ENCODE measurements around the gene RBM19.
"Not testable (repeated sequence)": the region's sequence is repeated elsewhere in the genome, so short reads cannot be mapped to it uniquely, and the experiment has no call there.

The RBM19 gene

GRCh38 chr12:113909776-113910420 is 56.2 kb downstream of the RBM19 start:
- FAIRE-seq: no peak

GRCh38 chr12:113908584-113909100 is 57.5 kb downstream of the RBM19 start:
- FAIRE-seq (no peak), DNase-seq (ENCODE audit: extremely low spot score, insufficient read length, low read depth) (no peak)

More at GRCh38 chr12:113909776-113910420, 56.2 kb downstream of the RBM19 start:
- DNase-seq (ENCODE audit: extremely low spot score, insufficient read length, low read depth): no peak

GRCh38 chr12:113907446-113908180 is 58.5 kb downstream of the RBM19 start:
- DNase-seq (ENCODE audit: extremely low spot score, insufficient read length, low read depth) (no peak), FAIRE-seq (no peak)

- no peak for FAIRE-seq
- no peak for DNase-seq (ENCODE audit: extremely low spot score, insufficient read length, low read depth)
Observed at GRCh38 chr12:113906411-113907200, 59.5 kb downstream of the RBM19 start.

DNA sequence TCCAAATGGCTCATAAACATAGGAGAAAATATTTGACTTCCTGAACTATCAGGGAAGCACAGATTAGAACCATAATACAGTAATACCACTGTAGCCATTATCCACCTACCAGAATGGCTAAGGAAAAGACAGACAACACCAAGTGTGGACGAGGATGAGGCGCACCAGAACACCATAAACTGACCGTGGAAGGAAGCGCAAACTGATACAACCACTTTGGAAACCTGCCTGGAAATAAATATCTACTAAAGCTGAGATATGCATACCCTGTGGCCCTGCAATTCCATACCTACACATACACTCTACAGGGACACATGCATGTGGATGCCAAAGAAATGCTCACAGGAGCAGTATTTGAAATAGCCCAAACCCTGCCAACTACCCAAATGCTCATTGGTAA is 60.3 kb downstream of the RBM19 start:
- DNase-seq (ENCODE audit: extremely low spot score, insufficient read length, low read depth): no peak
- no peak for FAIRE-seq

GRCh38 chr12:113903381-113903863 is 62.7 kb downstream of the RBM19 start:
- FAIRE-seq (no peak), DNase-seq (ENCODE audit: extremely low spot score, insufficient read length, low read depth) (no peak)

DNA sequence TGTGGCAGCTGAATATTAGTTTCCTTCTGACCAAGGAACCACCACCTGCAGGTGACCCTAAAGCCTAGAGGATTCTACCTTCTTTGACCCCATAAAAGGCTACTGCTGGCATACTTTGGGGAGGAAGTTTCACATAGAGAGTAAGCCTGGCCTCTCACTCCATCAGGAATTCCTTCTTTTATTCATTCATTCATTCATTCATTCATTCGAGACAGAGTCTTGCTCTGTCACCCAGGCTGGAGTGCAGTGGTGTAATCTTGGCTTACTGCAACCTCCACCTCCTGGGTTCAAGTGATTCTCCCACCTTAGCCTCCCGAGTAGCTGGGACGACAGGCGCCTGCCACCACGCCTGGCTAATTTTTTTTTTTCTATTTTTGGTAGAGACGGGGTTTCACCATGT is 64.8 kb downstream of the RBM19 start:
- DNase-seq (ENCODE audit: extremely low spot score, insufficient read length, low read depth); FAIRE-seq: not testable (repeated sequence)

DNA sequence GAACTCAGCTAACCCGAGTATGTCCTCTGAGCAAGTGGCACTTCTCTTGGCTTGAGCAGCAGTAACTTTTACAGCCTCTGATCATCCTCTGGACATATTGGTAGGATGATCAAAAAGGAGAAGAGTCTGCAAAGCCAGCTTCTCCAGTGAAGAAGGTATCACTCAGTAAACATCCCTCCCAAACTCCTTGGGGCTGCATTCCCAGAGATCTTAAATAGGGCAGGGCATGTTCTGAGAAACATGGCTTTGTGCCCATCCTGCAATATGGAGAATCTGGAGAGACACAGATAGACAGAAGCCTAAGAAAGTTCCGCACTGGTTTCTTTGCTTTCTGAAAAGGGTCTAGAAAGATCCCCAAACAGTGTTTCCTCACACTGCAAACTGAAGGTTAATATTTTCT is 65.4 kb downstream of the RBM19 start:
- FAIRE-seq: no peak
- DNase-seq (ENCODE audit: extremely low spot score, insufficient read length, low read depth): no peak

GRCh38 chr12:113899561-113900471 is 66.3 kb downstream of the RBM19 start:
- DNase-seq (ENCODE audit: extremely low spot score, insufficient read length, low read depth): no peak
- FAIRE-seq: no peak

- FAIRE-seq: no peak
- no peak for DNase-seq (ENCODE audit: extremely low spot score, insufficient read length, low read depth)
Observed at GRCh38 chr12:113899042-113899560, 67.0 kb downstream of the RBM19 start.

- DNase-seq (ENCODE audit: extremely low spot score, insufficient read length, low read depth): no peak
Observed at GRCh38 chr12:113898466-113898865, 67.7 kb downstream of the RBM19 start.

GRCh38 chr12:113897406-113897805 is 68.7 kb downstream of the RBM19 start:
- DNase-seq (ENCODE audit: extremely low spot score, insufficient read length, low read depth) (no peak), FAIRE-seq (no peak)

More at GRCh38 chr12:113898466-113898865, 67.7 kb downstream of the RBM19 start:
- FAIRE-seq: no peak

DNA sequence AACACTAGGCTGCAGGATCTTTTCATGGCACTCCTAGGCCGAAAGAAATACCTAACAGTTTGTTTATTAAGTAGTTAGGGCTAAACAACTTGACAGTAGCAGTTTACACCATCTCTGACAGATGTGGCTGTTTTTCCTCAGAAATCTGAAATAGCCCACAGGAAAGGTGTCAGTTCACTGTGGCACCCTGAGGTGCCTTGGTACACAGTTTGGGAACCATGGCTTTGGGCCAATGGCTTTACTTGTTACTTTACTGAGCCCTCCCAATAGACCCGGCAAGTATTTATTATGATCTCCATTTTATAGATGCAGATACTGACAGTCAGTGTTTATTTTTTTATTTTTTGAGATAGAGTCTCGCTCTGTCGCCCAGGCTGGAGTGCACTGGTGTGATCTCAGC is 69.3 kb downstream of the RBM19 start:
- no peak for DNase-seq (ENCODE audit: extremely low spot score, insufficient read length, low read depth)
- no peak for FAIRE-seq

- no peak for FAIRE-seq
- no peak for DNase-seq (ENCODE audit: extremely low spot score, insufficient read length, low read depth)
Observed at GRCh38 chr12:113896194-113896593, 69.9 kb downstream of the RBM19 start.

- DNase-seq (ENCODE audit: extremely low spot score, insufficient read length, low read depth) (no peak), FAIRE-seq (no peak)
Observed at GRCh38 chr12:113895176-113895575, 70.9 kb downstream of the RBM19 start.

DNA sequence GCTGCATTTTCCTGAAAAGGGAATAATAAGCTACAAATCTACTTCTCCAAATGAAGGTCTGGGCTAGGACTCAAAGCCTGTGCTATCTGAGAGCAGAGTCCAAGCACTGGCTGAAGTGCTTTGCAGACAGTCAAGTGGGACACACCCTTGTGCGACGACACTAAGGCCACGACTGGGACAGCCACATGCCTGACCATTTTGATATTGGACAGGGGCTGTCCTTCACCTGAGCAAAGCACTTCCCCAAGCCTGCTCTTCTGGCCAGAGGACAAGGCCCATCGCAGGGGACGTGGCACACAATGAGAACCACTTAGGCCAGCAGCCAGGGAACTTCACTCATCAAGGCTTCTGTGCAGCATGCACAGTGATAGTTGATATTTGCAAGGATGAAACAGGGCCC is 71.4 kb downstream of the RBM19 start:
- no peak for DNase-seq (ENCODE audit: extremely low spot score, insufficient read length, low read depth)
- no peak for FAIRE-seq

DNA sequence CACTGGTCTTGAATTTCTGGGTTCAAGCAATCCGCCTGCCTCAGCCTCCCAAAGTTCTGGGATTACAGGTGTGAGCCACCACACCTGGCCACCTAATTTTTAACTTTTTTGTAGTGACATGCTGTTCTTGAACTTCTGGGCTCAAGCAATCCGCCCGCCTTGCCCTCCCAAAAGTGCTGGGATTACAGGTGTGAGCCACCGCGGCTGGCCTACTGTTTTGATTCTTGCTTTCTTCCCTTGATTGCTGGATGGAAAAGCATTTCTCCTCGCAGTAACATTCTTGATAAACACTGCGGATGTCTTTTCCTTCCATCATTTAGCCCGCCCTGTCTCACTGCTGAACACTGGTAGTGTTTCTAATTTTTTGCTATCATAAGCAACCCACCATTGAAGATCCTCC is 72.9 kb downstream of the RBM19 start:
- DNase-seq (ENCODE audit: extremely low spot score, insufficient read length, low read depth): no peak
- no peak for FAIRE-seq

- DNase-seq (ENCODE audit: extremely low spot score, insufficient read length, low read depth) (no peak), FAIRE-seq (no peak)
Observed at GRCh38 chr12:113892556-113892955, 73.6 kb downstream of the RBM19 start.

Measured in GM18507 (cell line).